GM18868 (cell line): ENCODE measurements around the gene ABCA9.
"Not testable (repeated sequence)": the region's sequence is repeated elsewhere in the genome, so short reads cannot be mapped to it uniquely, and the experiment has no call there.

Experiments used
- ATAC-seq: cut with Tn5 transposase; IDR thresholded peaks from one replicate; pipeline ENCODE4 v1.9.1; 2021; ENCODE audit warnings: mild to moderate bottlenecking, moderate library complexity; ENCODE audit not compliant: unreplicated experiment

ABCA9 gene

GRCh38 chr17:68959117-68959516 lies 101.6 kb downstream of the ABCA9 start:
- not testable (repeated sequence) for ATAC-seq

- ATAC-seq, result no peak
Observed at GRCh38 chr17:68957944-68958343, 102.8 kb downstream of the ABCA9 start.

- ATAC-seq, result no peak
Observed at GRCh38 chr17:68955181-68955841, 105.4 kb downstream of the ABCA9 start, which contains the start of gene ABCA8. ABCA8 (minus strand) TSS chr17:68955392; CDS start chr17:68942034, 13,358 bp downstream.

GRCh38 chr17:68954146-68954896 lies 106.4 kb downstream of the ABCA9 start:
- no peak for ATAC-seq

- no peak for ATAC-seq
Observed at GRCh38 chr17:68953340-68953997, 107.3 kb downstream of the ABCA9 start.

GRCh38 chr17:68950725-68951124 lies 110.0 kb downstream of the ABCA9 start:
- no peak for ATAC-seq

- ATAC-seq, result not testable (repeated sequence)
Observed at GRCh38 chr17:68947868-68948267, 112.9 kb downstream of the ABCA9 start.

- ATAC-seq, result no peak
Observed at GRCh38 chr17:68944435-68945035, 116.2 kb downstream of the ABCA9 start.

GRCh38 chr17:68943812-68944182 lies 116.9 kb downstream of the ABCA9 start:
- ATAC-seq, result not testable (repeated sequence)

- no peak for ATAC-seq
Observed at GRCh38 chr17:68943123-68943811, 117.5 kb downstream of the ABCA9 start.

- ATAC-seq, result no peak
Observed at GRCh38 chr17:68942389-68942788, 118.3 kb downstream of the ABCA9 start.

GRCh38 chr17:68941761-68942160 lies 119.0 kb downstream of the ABCA9 start:
- no peak for ATAC-seq

GRCh38 chr17:68939195-68939594 lies 121.5 kb downstream of the ABCA9 start:
- ATAC-seq, result no peak

GRCh38 chr17:68937890-68938514 lies 122.7 kb downstream of the ABCA9 start:
- no peak for ATAC-seq

- ATAC-seq, result no peak
Observed at GRCh38 chr17:68927516-68927915, 133.2 kb downstream of the ABCA9 start.

- ATAC-seq, result no peak
Observed at GRCh38 chr17:68924793-68925720, 135.7 kb downstream of the ABCA9 start.
